ENCODE measurements around the gene KCNE1.

The KCNE1 gene

GRCh38 chr21:34543017-34543416 lies 31.0 kb upstream of the KCNE1 start:
- Histone ChIP-seq H3K18ac (ENCODE audit: low read length) (no peak overlapping the region), H2BK120ac (ENCODE audit: low read depth, low read length) (no peak overlapping the region), H2BK5ac (ENCODE audit: low read length) (no peak overlapping the region), H3K4me3 (ENCODE audit: low read length) (no peak overlapping the region), H2BK15ac (replicated peaks; ENCODE audit: low read depth) (no peak overlapping the region), H3K56ac (ENCODE audit: low read length) (no peak overlapping the region), H3K79me1 (ENCODE audit: low read length) (no peaks in the 10 kb centered on the region), H3K23ac (ENCODE audit: low read length) (no peak overlapping the region), H3K4me2 (ENCODE audit: low read length) (no peak overlapping the region), H3K36me3 (ENCODE audit: control insufficient read depth, insufficient read depth, low read length) (no peaks in the 10 kb centered on the region), H3K9ac (ENCODE audit: low read length) (no peak overlapping the region), H3K79me2 (ENCODE audit: control insufficient read depth, insufficient read depth, low read length) (no peaks in the 10 kb centered on the region), H3K27me3 (ENCODE audit: insufficient read depth, low read length, poor library complexity) (no peaks in the 10 kb centered on the region), H4K5ac (ENCODE audit: low read length) (no peak overlapping the region), H2AK5ac (ENCODE audit: low read length) (no peak overlapping the region), H3K4me1 (ENCODE audit: control insufficient read depth, low read depth, low read length) (no peaks in the 10 kb centered on the region), H3K4ac (ENCODE audit: low read depth, low read length) (no peak overlapping the region), H3K27ac (ENCODE audit: low read depth, low read length) (no peak overlapping the region), H4K8ac (ENCODE audit: low read depth, low read length) (no peak overlapping the region)
- no peak for DNase-seq
- WGBS (ENCODE audit: extremely low coverage, insufficient coverage, low lambda C conversion rate): no CpG with 5 or more reads among the region's 3 CpGs

- Histone ChIP-seq H3K4me2 (ENCODE audit: low read length) (no peak overlapping the region), H3K36me3 (ENCODE audit: control insufficient read depth, insufficient read depth, low read length) (no peaks in the 10 kb centered on the region), H3K9ac (ENCODE audit: low read length) (no peak overlapping the region), H3K79me2 (ENCODE audit: control insufficient read depth, insufficient read depth, low read length) (no peaks in the 10 kb centered on the region), H3K79me1 (ENCODE audit: low read length) (no peaks in the 10 kb centered on the region), H3K4ac (ENCODE audit: low read depth, low read length) (no peak overlapping the region), H3K4me1 (ENCODE audit: control insufficient read depth, low read depth, low read length) (peaks cover 3% of the 10 kb centered on the region), H2AK5ac (ENCODE audit: low read length) (no peak overlapping the region), H2BK120ac (ENCODE audit: low read depth, low read length) (no peak overlapping the region), H2BK5ac (ENCODE audit: low read length) (no peak overlapping the region), H2BK15ac (replicated peaks; ENCODE audit: low read depth) (no peak overlapping the region), H4K5ac (ENCODE audit: low read length) (no peak overlapping the region), H3K23ac (ENCODE audit: low read length) (no peak overlapping the region), H3K27me3 (ENCODE audit: insufficient read depth, low read length, poor library complexity) (no peaks in the 10 kb centered on the region), H3K27ac (ENCODE audit: low read depth, low read length) (no peak overlapping the region), H3K18ac (ENCODE audit: low read length) (no peak overlapping the region), H4K8ac (ENCODE audit: low read depth, low read length) (no peak overlapping the region), H3K4me3 (ENCODE audit: low read length) (no peak overlapping the region), H3K56ac (ENCODE audit: low read length) (no peak overlapping the region)
- no CpG with 5 or more reads among the region's 5 CpGs for WGBS (ENCODE audit: extremely low coverage, insufficient coverage, low lambda C conversion rate)
- DNase-seq: no peak
Observed at GRCh38 chr21:34540206-34540605, 28.2 kb upstream of the KCNE1 start.

GRCh38 chr21:34537838-34538237 lies 25.8 kb upstream of the KCNE1 start:
- Histone ChIP-seq H3K4me3 (ENCODE audit: low read length) (no peak overlapping the region), H3K4me1 (ENCODE audit: control insufficient read depth, low read depth, low read length) (peaks cover 3% of the 10 kb centered on the region), H3K4me2 (ENCODE audit: low read length) (no peak overlapping the region), H3K36me3 (ENCODE audit: control insufficient read depth, insufficient read depth, low read length) (no peaks in the 10 kb centered on the region), H3K27ac (ENCODE audit: low read depth, low read length) (no peak overlapping the region), H2BK15ac (replicated peaks; ENCODE audit: low read depth) (no peak overlapping the region), H4K5ac (ENCODE audit: low read length) (no peak overlapping the region), H3K9ac (ENCODE audit: low read length) (no peak overlapping the region), H3K56ac (ENCODE audit: low read length) (no peak overlapping the region), H4K8ac (ENCODE audit: low read depth, low read length) (no peak overlapping the region), H3K4ac (ENCODE audit: low read depth, low read length) (no peak overlapping the region), H2AK5ac (ENCODE audit: low read length) (no peak overlapping the region), H3K27me3 (ENCODE audit: insufficient read depth, low read length, poor library complexity) (no peaks in the 10 kb centered on the region), H3K79me1 (ENCODE audit: low read length) (no peaks in the 10 kb centered on the region), H3K79me2 (ENCODE audit: control insufficient read depth, insufficient read depth, low read length) (no peaks in the 10 kb centered on the region), H3K18ac (ENCODE audit: low read length) (no peak overlapping the region), H2BK120ac (ENCODE audit: low read depth, low read length) (no peak overlapping the region), H2BK5ac (ENCODE audit: low read length) (no peak overlapping the region), H3K23ac (ENCODE audit: low read length) (no peak overlapping the region)
- no CpG with 5 or more reads among the region's 3 CpGs for WGBS (ENCODE audit: extremely low coverage, insufficient coverage, low lambda C conversion rate)
- no peak for DNase-seq

DNA sequence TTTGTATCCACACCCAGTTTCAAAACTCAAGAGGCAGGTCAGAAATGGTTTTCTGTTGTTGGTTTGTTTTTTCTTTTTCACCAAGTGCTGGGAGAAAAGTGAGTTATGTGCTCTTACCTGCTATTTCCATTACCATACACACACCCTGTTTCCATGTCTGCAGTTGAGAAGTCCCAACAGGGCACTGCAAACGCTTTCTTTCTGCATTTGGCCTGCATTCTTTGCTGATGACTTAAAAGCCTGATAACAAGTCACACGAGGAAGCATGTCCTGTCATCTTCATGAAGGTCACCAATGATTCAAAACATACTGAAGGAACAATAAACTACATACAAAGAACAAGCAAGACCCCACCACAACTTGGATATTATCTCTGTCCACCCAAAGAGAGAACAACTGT lies 24.8 kb upstream of the KCNE1 start:
- H3K4me1 ChIP-seq (ENCODE audit: control insufficient read depth, low read depth, low read length): peaks cover 3% of the 10 kb centered on the region
- WGBS (ENCODE audit: extremely low coverage, insufficient coverage, low lambda C conversion rate): no CpG with 5 or more reads among the region's 2 CpGs
- H3K27ac ChIP-seq (ENCODE audit: low read depth, low read length): no peak overlapping the region

GRCh38 chr21:34536311-34536710 lies 24.3 kb upstream of the KCNE1 start:
- Histone ChIP-seq H4K8ac (ENCODE audit: low read depth, low read length) (no peak overlapping the region), H3K79me1 (ENCODE audit: low read length) (no peaks in the 10 kb centered on the region), H3K18ac (ENCODE audit: low read length) (no peak overlapping the region), H3K9ac (ENCODE audit: low read length) (no peak overlapping the region), H4K5ac (ENCODE audit: low read length) (no peak overlapping the region), H3K36me3 (ENCODE audit: control insufficient read depth, insufficient read depth, low read length) (no peaks in the 10 kb centered on the region), H3K56ac (ENCODE audit: low read length) (no peak overlapping the region), H3K27me3 (ENCODE audit: insufficient read depth, low read length, poor library complexity) (no peaks in the 10 kb centered on the region), H2AK5ac (ENCODE audit: low read length) (no peak overlapping the region), H3K4ac (ENCODE audit: low read depth, low read length) (no peak overlapping the region), H3K4me3 (ENCODE audit: low read length) (no peak overlapping the region), H3K4me1 (ENCODE audit: control insufficient read depth, low read depth, low read length) (peaks cover 3% of the 10 kb centered on the region), H3K23ac (ENCODE audit: low read length) (no peak overlapping the region), H3K4me2 (ENCODE audit: low read length) (no peak overlapping the region), H2BK5ac (ENCODE audit: low read length) (no peak overlapping the region), H3K27ac (ENCODE audit: low read depth, low read length) (no peak overlapping the region), H3K79me2 (ENCODE audit: control insufficient read depth, insufficient read depth, low read length) (no peaks in the 10 kb centered on the region), H2BK120ac (ENCODE audit: low read depth, low read length) (no peak overlapping the region), H2BK15ac (replicated peaks; ENCODE audit: low read depth) (no peak overlapping the region)
- peak; percentile 35 for DNase-seq
- WGBS (ENCODE audit: extremely low coverage, insufficient coverage, low lambda C conversion rate): no CpG with 5 or more reads among the region's 8 CpGs

More for the DNA sequence above, 24.8 kb upstream of the KCNE1 start:
- Histone ChIP-seq H2BK15ac (replicated peaks; ENCODE audit: low read depth) (no peak overlapping the region), H2BK120ac (ENCODE audit: low read depth, low read length) (no peak overlapping the region), H3K4me3 (ENCODE audit: low read length) (no peak overlapping the region), H3K79me2 (ENCODE audit: control insufficient read depth, insufficient read depth, low read length) (no peaks in the 10 kb centered on the region), H2AK5ac (ENCODE audit: low read length) (no peak overlapping the region), H4K5ac (ENCODE audit: low read length) (no peak overlapping the region), H2BK5ac (ENCODE audit: low read length) (no peak overlapping the region), H4K8ac (ENCODE audit: low read depth, low read length) (no peak overlapping the region), H3K36me3 (ENCODE audit: control insufficient read depth, insufficient read depth, low read length) (no peaks in the 10 kb centered on the region), H3K4me2 (ENCODE audit: low read length) (no peak overlapping the region), H3K56ac (ENCODE audit: low read length) (no peak overlapping the region), H3K18ac (ENCODE audit: low read length) (no peak overlapping the region), H3K9ac (ENCODE audit: low read length) (no peak overlapping the region), H3K79me1 (ENCODE audit: low read length) (no peaks in the 10 kb centered on the region), H3K23ac (ENCODE audit: low read length) (no peak overlapping the region), H3K27me3 (ENCODE audit: insufficient read depth, low read length, poor library complexity) (no peaks in the 10 kb centered on the region), H3K4ac (ENCODE audit: low read depth, low read length) (no peak overlapping the region)
- DNase-seq: peak; percentile 86

DNA sequence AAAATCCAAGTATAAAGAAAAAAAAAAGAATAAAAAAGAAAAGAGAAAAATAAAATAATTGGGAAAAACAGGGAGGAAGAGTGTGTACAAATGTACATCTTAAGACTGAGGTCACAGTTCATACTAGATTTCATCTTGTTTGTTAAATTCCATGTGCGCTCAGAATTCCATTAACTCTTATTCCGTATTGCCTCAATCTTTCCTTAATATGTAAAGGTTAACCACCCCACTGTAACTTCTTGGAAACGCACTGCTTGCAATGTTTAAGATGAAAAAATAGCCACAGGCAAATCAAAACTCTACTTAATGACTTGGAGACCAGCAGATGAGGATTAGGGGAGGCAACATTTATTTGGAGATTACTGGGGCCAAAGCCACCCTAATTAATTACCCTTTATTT lies 23.9 kb upstream of the KCNE1 start:
- Histone ChIP-seq H3K27ac (ENCODE audit: low read depth, low read length) (no peak overlapping the region), H3K27me3 (ENCODE audit: insufficient read depth, low read length, poor library complexity) (no peaks in the 10 kb centered on the region), H3K79me1 (ENCODE audit: low read length) (no peaks in the 10 kb centered on the region), H3K4me2 (ENCODE audit: low read length) (no peak overlapping the region), H3K4ac (ENCODE audit: low read depth, low read length) (no peak overlapping the region), H2BK5ac (ENCODE audit: low read length) (no peak overlapping the region), H3K9ac (ENCODE audit: low read length) (no peak overlapping the region), H4K5ac (ENCODE audit: low read length) (no peak overlapping the region), H3K79me2 (ENCODE audit: control insufficient read depth, insufficient read depth, low read length) (no peaks in the 10 kb centered on the region), H3K4me3 (ENCODE audit: low read length) (no peak overlapping the region), H3K56ac (ENCODE audit: low read length) (no peak overlapping the region), H3K23ac (ENCODE audit: low read length) (no peak overlapping the region), H4K8ac (ENCODE audit: low read depth, low read length) (no peak overlapping the region), H3K18ac (ENCODE audit: low read length) (no peak overlapping the region), H3K4me1 (ENCODE audit: control insufficient read depth, low read depth, low read length) (peaks cover 3% of the 10 kb centered on the region), H2BK120ac (ENCODE audit: low read depth, low read length) (no peak overlapping the region), H2AK5ac (ENCODE audit: low read length) (no peak overlapping the region), H3K36me3 (ENCODE audit: control insufficient read depth, insufficient read depth, low read length) (no peaks in the 10 kb centered on the region), H2BK15ac (replicated peaks; ENCODE audit: low read depth) (no peak overlapping the region)
- no CpG with 5 or more reads among the region's 3 CpGs for WGBS (ENCODE audit: extremely low coverage, insufficient coverage, low lambda C conversion rate)
- no peak for DNase-seq

Data from mesendoderm (in vitro differentiated cells).